AG04449 (cell line): ENCODE data around the gene ACSL4.
A peak's percentile ranks its signal among the peaks of the same experiment; 100 is the strongest.
"Not testable (repeated sequence)": the region's sequence is repeated elsewhere in the genome, so short reads cannot be mapped to it uniquely, and the experiment has no call there.

Experiments
- CTCF ChIA-PET: fragments of 350-600 bp; formaldehyde crosslinking; extraction: SDS; loops from one replicate; lab custom pipeline; 2021; ENCODE audit warnings: antibody characterized with exemption; lab: Yijun Ruan, JAX
- POLR2A ChIA-PET: fragments of 400-600, 350-600 bp; formaldehyde crosslinking; extraction: SDS; loops from one replicate; lab custom pipeline; 2020; ENCODE audit warnings: antibody characterized with exemption, inconsistent platforms; lab: Yijun Ruan, JAX
- DNase-seq: peaks from one replicate; pipeline ENCODE4 v3.0.0-alpha.2; 2010; ENCODE audit warnings: low read depth, low spot score
- H3K4me3 ChIP-seq: 2 replicates; pipeline ENCODE4 v1.5.1; 2011; ENCODE audit warnings: low read depth, mild to moderate bottlenecking, control low read depth, low read length
- CTCF ChIP-seq: IDR thresholded peaks from one replicate; pipeline ENCODE4 v1.5.1; 2011; ENCODE audit warnings: mild to moderate bottlenecking, moderate library complexity, low read length, control low read depth, inconsistent platforms; ENCODE audit not compliant: insufficient read depth; ENCODE audit errors: missing control alignments

ACSL4 gene

GRCh38 chrX:109655502-109656201, 77.4 kb downstream of the ACSL4 start:
- H3K4me3 ChIP-seq = no peak overlapping the region
- TF ChIP-seq CTCF = no peak
- no peak for DNase-seq
- CTCF ChIA-PET = interaction anchor here (1.1 kb wide), 1 partner anchor 18 kb away, joined by 3 read pairs; no protein-coding TSS in a partner anchor
- POLR2A ChIA-PET = no interaction called here

GRCh38 chrX:109654516-109655109, 78.4 kb downstream of the ACSL4 start:
- CTCF ChIA-PET = interaction anchor here (1.2 kb wide), 1 partner anchor 8 kb away, joined by 3 read pairs; no protein-coding TSS in a partner anchor
- POLR2A ChIA-PET = no interaction called here
- no peak for TF ChIP-seq CTCF
- no peak overlapping the region for H3K4me3 ChIP-seq
- DNase-seq = no peak

- H3K4me3 ChIP-seq, POLR2A ChIA-PET, CTCF ChIA-PET, DNase-seq: not testable (repeated sequence)
These were observed 88.4 kb downstream of the ACSL4 start for GRCh38 chrX:109644671-109645070.

- H3K4me3 ChIP-seq = no peak overlapping the region
- ChIA-PET CTCF (interaction anchor here (1.0 to 2.5 kb wide), 3 partner anchors 8 to 248 kb away, joined by 3 to 10 read pairs (median 4); no protein-coding TSS in a partner anchor), POLR2A (no interaction called here)
- no peak for TF ChIP-seq CTCF
- no peak for DNase-seq
These were observed 89.4 kb downstream of the ACSL4 start for GRCh38 chrX:109643687-109644086.

- ChIA-PET CTCF (interaction anchor here (0.6 to 1.4 kb wide), 3 partner anchors 10 to 153 kb away, joined by 3 read pairs; no protein-coding TSS in a partner anchor), POLR2A (no interaction called here)
- H3K4me3 ChIP-seq = no peak overlapping the region
- TF ChIP-seq CTCF = no peak
- DNase-seq = no peak
These were observed 94.9 kb downstream of the ACSL4 start for GRCh38 chrX:109638158-109638557.

GRCh38 chrX:109637477-109637876, 95.6 kb downstream of the ACSL4 start:
- CTCF ChIA-PET, H3K4me3 ChIP-seq, DNase-seq, POLR2A ChIA-PET: not testable (repeated sequence)

GRCh38 chrX:109635146-109635545, 97.9 kb downstream of the ACSL4 start:
- peak; percentile 33 for TF ChIP-seq CTCF
- CTCF ChIA-PET = interaction anchor here (0.8 to 6.8 kb wide), 16 partner anchors 8 to 258 kb away, joined by 3 to 57 read pairs (median 4); partner anchors contain the start of gene KCNE5
- no peak overlapping the region for H3K4me3 ChIP-seq
- no peak for DNase-seq
- POLR2A ChIA-PET = no interaction called here
